HG03139 (cell line): ENCODE data around the gene SLC9A9.
A peak's percentile ranks its signal among the peaks of the same experiment; 100 is the strongest.

ENCODE experiments used
- ATAC-seq: cut with Tn5 transposase; IDR thresholded peaks from one replicate; pipeline ENCODE4 v1.9.1; 2021; ENCODE audit not compliant: unreplicated experiment

The SLC9A9 gene

GRCh38 chr3:143604402-143605185 is 243.7 kb downstream of the SLC9A9 start:
- peak; percentile 79 for ATAC-seq

GRCh38 chr3:143603774-143604173 is 244.5 kb downstream of the SLC9A9 start:
- ATAC-seq: no peak

- no peak for ATAC-seq
These were observed 246.4 kb downstream of the SLC9A9 start for GRCh38 chr3:143601723-143602484.

- ATAC-seq: no peak
These were observed 247.2 kb downstream of the SLC9A9 start for GRCh38 chr3:143600756-143601718.

GRCh38 chr3:143597774-143598652 is 250.3 kb downstream of the SLC9A9 start:
- ATAC-seq: no peak

GRCh38 chr3:143596957-143597642 is 251.2 kb downstream of the SLC9A9 start:
- no peak for ATAC-seq

GRCh38 chr3:143595456-143596077 is 252.7 kb downstream of the SLC9A9 start:
- ATAC-seq: peak; percentile 93

- ATAC-seq: no peak
These were observed 254.1 kb downstream of the SLC9A9 start for GRCh38 chr3:143594206-143594605.

GRCh38 chr3:143590660-143591059 is 257.6 kb downstream of the SLC9A9 start:
- ATAC-seq: no peak

- ATAC-seq: no peak
These were observed 261.7 kb downstream of the SLC9A9 start for GRCh38 chr3:143586576-143586975.

GRCh38 chr3:143585720-143586456 is 262.4 kb downstream of the SLC9A9 start:
- ATAC-seq: peak; percentile 44

- ATAC-seq: no peak
These were observed 263.8 kb downstream of the SLC9A9 start for GRCh38 chr3:143584474-143584873.

GRCh38 chr3:143581972-143582722 is 266.1 kb downstream of the SLC9A9 start:
- ATAC-seq: no peak

GRCh38 chr3:143578810-143579435 is 269.3 kb downstream of the SLC9A9 start:
- no peak for ATAC-seq

GRCh38 chr3:143576568-143577270 is 271.5 kb downstream of the SLC9A9 start:
- no peak for ATAC-seq

- no peak for ATAC-seq
These were observed 273.3 kb downstream of the SLC9A9 start for GRCh38 chr3:143574933-143575332.
